ENCODE measurements around the gene GLYATL3.

The GLYATL3 gene

DNA sequence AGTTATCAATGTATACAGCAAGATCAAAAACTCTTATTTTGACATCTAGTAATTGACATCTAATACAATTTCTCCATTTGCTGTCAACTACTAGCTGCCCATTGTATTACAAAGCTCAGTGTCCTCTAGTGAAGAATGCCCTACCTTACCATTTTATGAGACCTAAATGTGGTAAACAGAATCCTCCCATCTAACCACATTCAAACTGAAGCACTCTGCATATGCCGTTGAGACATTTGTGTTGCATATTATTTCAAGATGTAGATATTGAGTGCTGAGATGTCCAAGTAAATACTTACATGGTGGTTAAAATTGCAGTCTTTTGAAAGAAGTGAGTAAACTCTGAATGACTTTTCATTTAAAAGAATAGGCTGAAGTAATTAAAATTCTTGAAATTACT, 597 bp upstream of the GLYATL3 start:
- H3K4ac ChIP-seq (ENCODE audit: low read length), result no peak overlapping the region
- H3K36me3 ChIP-seq (replicated peaks in 1 of 2; ENCODE audit: control insufficient read depth in 2 of 2, insufficient read depth in 2 of 2, low read length in 2 of 2), result no peaks in the 10 kb centered on the region
- no peak overlapping the region for H2AK5ac ChIP-seq (ENCODE audit: low read depth, low read length)
- WGBS, 2 donors (ENCODE audit: extremely low coverage in 2 of 2, insufficient read length in 2 of 2, insufficient replicate concordance in 1 of 2), result no CpG with 5 or more reads among the region's 1 CpG
- no peak overlapping the region for H3K23ac ChIP-seq (ENCODE audit: low read depth, low read length, poor library complexity)
- no peak overlapping the region for H3K18ac ChIP-seq (ENCODE audit: low read length)
- H3K9me3 ChIP-seq (replicated peaks in 1 of 2; ENCODE audit: control insufficient read depth in 2 of 2, insufficient read depth in 1 of 2, low read depth in 1 of 2, low read length in 2 of 2), result no peaks in the 10 kb centered on the region
- no peak overlapping the region for H3K4me3 ChIP-seq (ENCODE audit: low read length in 2 of 2)
- H3K27me3 ChIP-seq (ENCODE audit: control insufficient read depth in 3 of 3, insufficient read depth in 3 of 3, low read depth in 1 of 3, low read length in 3 of 3), result no peaks in the 10 kb centered on the region
- no peak overlapping the region for H2BK15ac ChIP-seq (ENCODE audit: low read length)
- H3K4me1 ChIP-seq (ENCODE audit: control insufficient read depth in 2 of 2, insufficient read depth in 1 of 2, low read depth in 1 of 2, low read length in 2 of 2), result no peaks in the 10 kb centered on the region
- H4K91ac ChIP-seq (ENCODE audit: low read depth, low read length, poor library complexity), result no peak overlapping the region
- no peak overlapping the region for H2BK120ac ChIP-seq (ENCODE audit: low read depth, low read length)
- H3K9ac ChIP-seq (ENCODE audit: low read depth, low read length, poor library complexity), result no peak overlapping the region
- no peak overlapping the region for H4K8ac ChIP-seq (ENCODE audit: low read depth, low read length)
- H2AFZ ChIP-seq (ENCODE audit: low read length), result no peak overlapping the region
- no peak overlapping the region for H2BK12ac ChIP-seq (ENCODE audit: low read length)
- H3K4me2 ChIP-seq (ENCODE audit: insufficient read depth, low read length, poor library complexity, severe bottlenecking), result no peak overlapping the region
- no peak overlapping the region for H3K14ac ChIP-seq (ENCODE audit: low read length)
- no peak overlapping the region for H2BK5ac ChIP-seq (ENCODE audit: low read length)
- no peaks in the 10 kb centered on the region for H3K79me1 ChIP-seq (ENCODE audit: low read depth, low read length)
- no peak for DNase-seq (ENCODE audit: low spot score)
- no peak overlapping the region for H3K27ac ChIP-seq (replicated peaks; ENCODE audit: low read length)

GRCh38 chr6:49504666-49505065, 4.9 kb downstream of the GLYATL3 start:
- no peak overlapping the region for H2BK5ac ChIP-seq (ENCODE audit: low read length)
- no peak overlapping the region for H3K27ac ChIP-seq (replicated peaks; ENCODE audit: low read length)
- no peak overlapping the region for H3K4me3 ChIP-seq (ENCODE audit: low read length in 2 of 2)
- no peak overlapping the region for H2BK120ac ChIP-seq (ENCODE audit: low read depth, low read length)
- H4K8ac ChIP-seq (ENCODE audit: low read depth, low read length), result no peak overlapping the region
- no CpG with 5 or more reads among the region's 5 CpGs for WGBS, 2 donors (ENCODE audit: extremely low coverage in 2 of 2, insufficient read length in 2 of 2, insufficient replicate concordance in 1 of 2)
- no peaks in the 10 kb centered on the region for H3K79me1 ChIP-seq (ENCODE audit: low read depth, low read length)
- H3K9me3 ChIP-seq (replicated peaks in 1 of 2; ENCODE audit: control insufficient read depth in 2 of 2, insufficient read depth in 1 of 2, low read depth in 1 of 2, low read length in 2 of 2), result no peaks in the 10 kb centered on the region
- H3K4me1 ChIP-seq (ENCODE audit: control insufficient read depth in 2 of 2, insufficient read depth in 1 of 2, low read depth in 1 of 2, low read length in 2 of 2), result no peaks in the 10 kb centered on the region
- H3K14ac ChIP-seq (ENCODE audit: low read length), result no peak overlapping the region
- no peak overlapping the region for H2BK12ac ChIP-seq (ENCODE audit: low read length)
- H2BK15ac ChIP-seq (ENCODE audit: low read length), result no peak overlapping the region
- H4K91ac ChIP-seq (ENCODE audit: low read depth, low read length, poor library complexity), result no peak overlapping the region
- H3K4ac ChIP-seq (ENCODE audit: low read length), result no peak overlapping the region
- no peak overlapping the region for H2AK5ac ChIP-seq (ENCODE audit: low read depth, low read length)
- H3K36me3 ChIP-seq (replicated peaks in 1 of 2; ENCODE audit: control insufficient read depth in 2 of 2, insufficient read depth in 2 of 2, low read length in 2 of 2), result no peaks in the 10 kb centered on the region
- H3K23ac ChIP-seq (ENCODE audit: low read depth, low read length, poor library complexity), result no peak overlapping the region
- H3K18ac ChIP-seq (ENCODE audit: low read length), result no peak overlapping the region
- H3K9ac ChIP-seq (ENCODE audit: low read depth, low read length, poor library complexity), result no peak overlapping the region
- no peaks in the 10 kb centered on the region for H3K27me3 ChIP-seq (ENCODE audit: control insufficient read depth in 3 of 3, insufficient read depth in 3 of 3, low read depth in 1 of 3, low read length in 3 of 3)
- no peak overlapping the region for H3K4me2 ChIP-seq (ENCODE audit: insufficient read depth, low read length, poor library complexity, severe bottlenecking)
- DNase-seq (ENCODE audit: low spot score), result no peak
- H2AFZ ChIP-seq (ENCODE audit: low read length), result no peak overlapping the region

GRCh38 chr6:49506569-49507111, 6.9 kb downstream of the GLYATL3 start:
- Histone ChIP-seq H2BK12ac (ENCODE audit: low read length) (no peak overlapping the region), H3K18ac (ENCODE audit: low read length) (no peak overlapping the region), H3K36me3 (replicated peaks in 1 of 2; ENCODE audit: control insufficient read depth in 2 of 2, insufficient read depth in 2 of 2, low read length in 2 of 2) (no peaks in the 10 kb centered on the region), H2AFZ (ENCODE audit: low read length) (no peak overlapping the region), H4K8ac (ENCODE audit: low read depth, low read length) (no peak overlapping the region), H2AK5ac (ENCODE audit: low read depth, low read length) (no peak overlapping the region), H4K91ac (ENCODE audit: low read depth, low read length, poor library complexity) (no peak overlapping the region), H3K14ac (ENCODE audit: low read length) (no peak overlapping the region), H3K9me3 (replicated peaks in 1 of 2; ENCODE audit: control insufficient read depth in 2 of 2, insufficient read depth in 1 of 2, low read depth in 1 of 2, low read length in 2 of 2) (no peaks in the 10 kb centered on the region), H3K9ac (ENCODE audit: low read depth, low read length, poor library complexity) (no peak overlapping the region), H3K4ac (ENCODE audit: low read length) (no peak overlapping the region), H3K27ac (replicated peaks; ENCODE audit: low read length) (no peak overlapping the region), H2BK5ac (ENCODE audit: low read length) (no peak overlapping the region), H3K4me3 (ENCODE audit: low read length in 2 of 2) (no peak overlapping the region), H3K4me1 (ENCODE audit: control insufficient read depth in 2 of 2, insufficient read depth in 1 of 2, low read depth in 1 of 2, low read length in 2 of 2) (no peaks in the 10 kb centered on the region), H3K23ac (ENCODE audit: low read depth, low read length, poor library complexity) (no peak overlapping the region), H3K79me1 (ENCODE audit: low read depth, low read length) (no peaks in the 10 kb centered on the region), H2BK120ac (ENCODE audit: low read depth, low read length) (no peak overlapping the region), H3K4me2 (ENCODE audit: insufficient read depth, low read length, poor library complexity, severe bottlenecking) (no peak overlapping the region), H2BK15ac (ENCODE audit: low read length) (no peak overlapping the region), H3K27me3 (ENCODE audit: control insufficient read depth in 3 of 3, insufficient read depth in 3 of 3, low read depth in 1 of 3, low read length in 3 of 3) (no peaks in the 10 kb centered on the region)
- no peak for DNase-seq (ENCODE audit: low spot score)
- WGBS, 2 donors (ENCODE audit: extremely low coverage in 2 of 2, insufficient read length in 2 of 2, insufficient replicate concordance in 1 of 2), result no CpG with 5 or more reads among the region's 5 CpGs

- no CpG with 5 or more reads among the region's 3 CpGs for WGBS, 2 donors (ENCODE audit: extremely low coverage in 2 of 2, insufficient read length in 2 of 2, insufficient replicate concordance in 1 of 2)
Measured at GRCh38 chr6:49509342-49509741, 9.6 kb downstream of the GLYATL3 start.

More at GRCh38 chr6:49509342-49509741, 9.6 kb downstream of the GLYATL3 start:
- no peaks in the 10 kb centered on the region for H3K9me3 ChIP-seq (replicated peaks in 1 of 2; ENCODE audit: control insufficient read depth in 2 of 2, insufficient read depth in 1 of 2, low read depth in 1 of 2, low read length in 2 of 2)
- H4K8ac ChIP-seq (ENCODE audit: low read depth, low read length), result no peak overlapping the region
- no peak overlapping the region for H3K27ac ChIP-seq (replicated peaks; ENCODE audit: low read length)
- no peaks in the 10 kb centered on the region for H3K27me3 ChIP-seq (ENCODE audit: control insufficient read depth in 3 of 3, insufficient read depth in 3 of 3, low read depth in 1 of 3, low read length in 3 of 3)
- no peaks in the 10 kb centered on the region for H3K79me1 ChIP-seq (ENCODE audit: low read depth, low read length)
- DNase-seq (ENCODE audit: low spot score), result no peak
- H3K9ac ChIP-seq (ENCODE audit: low read depth, low read length, poor library complexity), result no peak overlapping the region
- no peak overlapping the region for H2AK5ac ChIP-seq (ENCODE audit: low read depth, low read length)
- no peak overlapping the region for H3K4me2 ChIP-seq (ENCODE audit: insufficient read depth, low read length, poor library complexity, severe bottlenecking)
- H3K4me1 ChIP-seq (ENCODE audit: control insufficient read depth in 2 of 2, insufficient read depth in 1 of 2, low read depth in 1 of 2, low read length in 2 of 2), result no peaks in the 10 kb centered on the region
- no peak overlapping the region for H2BK12ac ChIP-seq (ENCODE audit: low read length)
- no peak overlapping the region for H4K91ac ChIP-seq (ENCODE audit: low read depth, low read length, poor library complexity)
- no peak overlapping the region for H2AFZ ChIP-seq (ENCODE audit: low read length)
- no peak overlapping the region for H3K23ac ChIP-seq (ENCODE audit: low read depth, low read length, poor library complexity)
- no peak overlapping the region for H3K14ac ChIP-seq (ENCODE audit: low read length)
- no peak overlapping the region for H2BK15ac ChIP-seq (ENCODE audit: low read length)
- no peak overlapping the region for H2BK5ac ChIP-seq (ENCODE audit: low read length)
- H3K4me3 ChIP-seq (ENCODE audit: low read length in 2 of 2), result no peak overlapping the region
- no peak overlapping the region for H3K18ac ChIP-seq (ENCODE audit: low read length)
- H3K36me3 ChIP-seq (replicated peaks in 1 of 2; ENCODE audit: control insufficient read depth in 2 of 2, insufficient read depth in 2 of 2, low read length in 2 of 2), result no peaks in the 10 kb centered on the region
- H2BK120ac ChIP-seq (ENCODE audit: low read depth, low read length), result no peak overlapping the region
- no peak overlapping the region for H3K4ac ChIP-seq (ENCODE audit: low read length)

All from neuronal stem cell (in vitro differentiated cells).